Effector memory CD8-positive, alpha-beta T cell (primary cell): ENCODE results near the gene CDH3.

Experiments used
- ATAC-seq: fragments of 150-1000 bp; cut with Tn5 transposase; replicated peaks from 2 replicates; pipeline ENCODE4 v1.10.0; 2021; ENCODE audit warnings: mild to moderate bottlenecking, moderate library complexity
- DNase-seq, 3 experiments: peaks; one replicate each; pipeline ENCODE4 v3.0.0; 2021
- H3K27ac Mint-ChIP-seq, 2 donors: one replicate each; pipeline ENCODE4 v1.8.0; 2022; ENCODE audit warnings: mild to moderate bottlenecking in 2 of 2, mixed read lengths in 2 of 2, moderate library complexity in 2 of 2
- H3K27me3 Mint-ChIP-seq, 2 donors: one replicate each; pipeline ENCODE4 v1.8.0; 2022; ENCODE audit warnings: mixed read lengths in 2 of 2
- H3K36me3 Mint-ChIP-seq: one replicate; pipeline ENCODE4 v1.8.0; 2022; ENCODE audit warnings: mild to moderate bottlenecking, moderate library complexity, mixed read lengths; ENCODE audit not compliant: insufficient read depth
- H3K4me1 Mint-ChIP-seq, 2 donors: one replicate each; pipeline ENCODE4 v1.8.0; 2022; ENCODE audit warnings: low read depth in 2 of 2, mixed read lengths in 2 of 2
- H3K4me3 Mint-ChIP-seq, 2 donors: one replicate each; pipeline ENCODE4 v1.8.0; 2022; ENCODE audit warnings: mild to moderate bottlenecking in 2 of 2, mixed read lengths in 2 of 2, moderate library complexity in 2 of 2
- H3K9me3 Mint-ChIP-seq, 2 donors: one replicate each; pipeline ENCODE4 v1.8.0; 2022; ENCODE audit warnings: mixed read lengths in 2 of 2
- total RNA-seq, 9 experiments: gene quantifications; one replicate each; lab custom pipeline; 2026; lab: John Stamatoyannopoulos, UW

CDH3 gene
- total RNA-seq = 0 to 1.0 (median 0.49) reads per million in 9 experiments

GRCh38 chr16:68644715-68645493, at the start of gene CDH3:
Gene CDH3, plus strand, starts transcription at chr16:68645310. Its CDS starts 70 bp downstream, at chr16:68645380.
- ATAC-seq (peak; percentile 17), DNase-seq (peak in 1 of 3 experiments; percentile 2)
- H3K4me3 Mint-ChIP-seq = peak within 1 kb of the TSS; percentile 50 to 74
- H3K4me1 Mint-ChIP-seq = peaks cover 0 to 2% of the 10 kb centered on the region in 2 donors
- H3K9me3 Mint-ChIP-seq = no peaks in the 10 kb centered on the region
- H3K36me3 Mint-ChIP-seq = peaks cover 2% of the 10 kb centered on the region
- H3K27me3 Mint-ChIP-seq = peaks cover 64 to 89% of the 10 kb centered on the region in 2 donors
- H3K27ac Mint-ChIP-seq = no peak within 1 kb of the TSS

GRCh38 chr16:68596266-68596665, 48.8 kb upstream of the CDH3 start:
- ATAC-seq (no peak), DNase-seq (no peak)
- H3K36me3 Mint-ChIP-seq = no peaks in the 10 kb centered on the region
- H3K9me3 Mint-ChIP-seq = no peaks in the 10 kb centered on the region
- peaks cover 0 to 7% of the 10 kb centered on the region in 2 donors for H3K27me3 Mint-ChIP-seq
- no peak overlapping the region for H3K27ac Mint-ChIP-seq
- no peak overlapping the region for H3K4me3 Mint-ChIP-seq
- no peaks in the 10 kb centered on the region for H3K4me1 Mint-ChIP-seq

- DNase-seq = no peak
- peaks cover 0 to 7% of the 10 kb centered on the region in 2 donors for H3K27me3 Mint-ChIP-seq
- H3K27ac Mint-ChIP-seq = no peak overlapping the region
- H3K36me3 Mint-ChIP-seq = no peaks in the 10 kb centered on the region
- no peak overlapping the region for H3K4me3 Mint-ChIP-seq
- no peak for ATAC-seq
- no peaks in the 10 kb centered on the region for H3K9me3 Mint-ChIP-seq
- no peaks in the 10 kb centered on the region for H3K4me1 Mint-ChIP-seq
Measured at GRCh38 chr16:68599586-68599985, 45.5 kb upstream of the CDH3 start.

- no peaks in the 10 kb centered on the region for H3K9me3 Mint-ChIP-seq
Measured at GRCh38 chr16:68605746-68606145, 39.4 kb upstream of the CDH3 start.

GRCh38 chr16:68607443-68607842, 37.7 kb upstream of the CDH3 start:
- Mint-ChIP-seq H3K4me1 (no peaks in the 10 kb centered on the region), H3K27me3 (no peaks in the 10 kb centered on the region), H3K9me3 (no peaks in the 10 kb centered on the region), H3K4me3 (no peak overlapping the region), H3K27ac (no peak overlapping the region), H3K36me3 (no peaks in the 10 kb centered on the region)
- ATAC-seq (no peak), DNase-seq (no peak)

More at GRCh38 chr16:68605746-68606145, 39.4 kb upstream of the CDH3 start:
- Mint-ChIP-seq H3K36me3 (no peaks in the 10 kb centered on the region), H3K4me3 (no peak overlapping the region), H3K4me1 (no peaks in the 10 kb centered on the region), H3K27ac (no peak overlapping the region), H3K27me3 (no peaks in the 10 kb centered on the region)
- DNase-seq (no peak), ATAC-seq (no peak)

GRCh38 chr16:68608330-68608729, 36.8 kb upstream of the CDH3 start:
- H3K9me3 Mint-ChIP-seq = no peaks in the 10 kb centered on the region
- H3K4me3 Mint-ChIP-seq = no peak overlapping the region
- H3K27ac Mint-ChIP-seq = no peak overlapping the region
- DNase-seq = no peak
- no peaks in the 10 kb centered on the region for H3K4me1 Mint-ChIP-seq
- no peaks in the 10 kb centered on the region for H3K36me3 Mint-ChIP-seq
- H3K27me3 Mint-ChIP-seq = no peaks in the 10 kb centered on the region
- no peak for ATAC-seq

- H3K36me3 Mint-ChIP-seq = no peaks in the 10 kb centered on the region
- H3K4me1 Mint-ChIP-seq = no peaks in the 10 kb centered on the region
- no peak overlapping the region for H3K27ac Mint-ChIP-seq
- ATAC-seq (no peak), DNase-seq (no peak)
- no peak overlapping the region for H3K4me3 Mint-ChIP-seq
- no peaks in the 10 kb centered on the region for H3K27me3 Mint-ChIP-seq
- no peaks in the 10 kb centered on the region for H3K9me3 Mint-ChIP-seq
Measured at GRCh38 chr16:68612996-68613395, 32.1 kb upstream of the CDH3 start.

GRCh38 chr16:68617734-68618133, 27.4 kb upstream of the CDH3 start:
- H3K4me3 Mint-ChIP-seq = no peak overlapping the region
- no peaks in the 10 kb centered on the region for H3K27me3 Mint-ChIP-seq
- DNase-seq = no peak
- H3K36me3 Mint-ChIP-seq = no peaks in the 10 kb centered on the region
- H3K4me1 Mint-ChIP-seq = no peaks in the 10 kb centered on the region
- no peak overlapping the region for H3K27ac Mint-ChIP-seq
- no peak for ATAC-seq
- no peaks in the 10 kb centered on the region for H3K9me3 Mint-ChIP-seq

GRCh38 chr16:68626557-68626956, 18.6 kb upstream of the CDH3 start:
- H3K36me3 Mint-ChIP-seq = no peaks in the 10 kb centered on the region
- no peak overlapping the region for H3K4me3 Mint-ChIP-seq
- H3K9me3 Mint-ChIP-seq = no peaks in the 10 kb centered on the region
- H3K27ac Mint-ChIP-seq = no peak overlapping the region
- peaks cover 15 to 33% of the 10 kb centered on the region in 2 donors for H3K27me3 Mint-ChIP-seq
- no peaks in the 10 kb centered on the region for H3K4me1 Mint-ChIP-seq
- DNase-seq (no peak), ATAC-seq (no peak)

- DNase-seq = no peak
- no peak overlapping the region for H3K4me3 Mint-ChIP-seq
Measured at GRCh38 chr16:68627951-68628425, 17.1 kb upstream of the CDH3 start.

GRCh38 chr16:68629351-68629910, 15.7 kb upstream of the CDH3 start:
- Mint-ChIP-seq H3K27ac (no peak overlapping the region), H3K9me3 (no peaks in the 10 kb centered on the region), H3K27me3 (peaks cover 15 to 34% of the 10 kb centered on the region in 2 donors), H3K36me3 (no peaks in the 10 kb centered on the region), H3K4me1 (no peaks in the 10 kb centered on the region), H3K4me3 (no peak overlapping the region)
- DNase-seq = no peak
- no peak for ATAC-seq

More at GRCh38 chr16:68627951-68628425, 17.1 kb upstream of the CDH3 start:
- no peak for ATAC-seq
- H3K4me1 Mint-ChIP-seq = no peaks in the 10 kb centered on the region
- H3K27me3 Mint-ChIP-seq = peaks cover 15 to 33% of the 10 kb centered on the region in 2 donors
- no peaks in the 10 kb centered on the region for H3K36me3 Mint-ChIP-seq
- H3K27ac Mint-ChIP-seq = no peak overlapping the region
- no peaks in the 10 kb centered on the region for H3K9me3 Mint-ChIP-seq

GRCh38 chr16:68636064-68636560, 9.0 kb upstream of the CDH3 start:
- ATAC-seq (no peak), DNase-seq (no peak)
- no peaks in the 10 kb centered on the region for H3K4me1 Mint-ChIP-seq
- no peak overlapping the region for H3K27ac Mint-ChIP-seq
- H3K4me3 Mint-ChIP-seq = no peak overlapping the region
- H3K9me3 Mint-ChIP-seq = no peaks in the 10 kb centered on the region
- H3K27me3 Mint-ChIP-seq = peaks cover 6 to 39% of the 10 kb centered on the region in 2 donors
- H3K36me3 Mint-ChIP-seq = no peaks in the 10 kb centered on the region

GRCh38 chr16:68636818-68637217, 8.3 kb upstream of the CDH3 start:
- Mint-ChIP-seq H3K4me1 (no peaks in the 10 kb centered on the region), H3K27me3 (peaks cover 12 to 47% of the 10 kb centered on the region in 2 donors), H3K27ac (no peak overlapping the region), H3K4me3 (no peak overlapping the region), H3K9me3 (no peaks in the 10 kb centered on the region), H3K36me3 (no peaks in the 10 kb centered on the region)
- DNase-seq (no peak), ATAC-seq (no peak)

GRCh38 chr16:68640972-68641371, 4.1 kb upstream of the CDH3 start:
- no peak overlapping the region for H3K27ac Mint-ChIP-seq
- no peak overlapping the region for H3K4me3 Mint-ChIP-seq
- H3K4me1 Mint-ChIP-seq = peaks cover 0 to 2% of the 10 kb centered on the region in 2 donors
- H3K9me3 Mint-ChIP-seq = no peaks in the 10 kb centered on the region
- DNase-seq (no peak), ATAC-seq (no peak)
- H3K36me3 Mint-ChIP-seq = no peaks in the 10 kb centered on the region
- peaks cover 36 to 72% of the 10 kb centered on the region in 2 donors for H3K27me3 Mint-ChIP-seq
